ENCODE data around the gene PRR36. TPM values are rescaled to one million over a fixed set of nuclear protein-coding genes. Genes with fewer than 3 reads are reported as not detected.
"Not testable (repeated sequence)": the region's sequence is repeated elsewhere in the genome, so short reads cannot be mapped to it uniquely, and the experiment has no call there.

The PRR36 gene
- total RNA-seq, 1 donor from 2014 or later = not detected

DNA sequence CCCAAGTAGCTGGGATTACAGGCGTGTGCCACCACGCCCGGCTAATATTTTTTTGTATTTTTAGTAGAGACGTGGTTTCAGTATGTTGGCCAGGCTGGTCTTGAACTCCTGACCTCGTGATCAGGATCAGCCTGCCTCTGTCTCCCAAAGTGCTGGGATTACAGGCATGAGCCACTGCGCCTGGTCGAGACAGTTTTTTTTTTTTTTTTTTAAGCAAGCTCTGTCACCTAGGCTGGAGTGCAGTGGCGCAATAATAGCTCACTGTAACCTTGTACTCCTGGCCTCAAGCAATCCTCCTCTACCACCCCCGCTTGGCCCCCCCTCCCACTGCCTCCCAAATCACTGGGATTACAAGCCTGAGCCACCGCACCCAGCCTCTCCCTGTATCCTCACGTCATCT, 23.1 kb upstream of the PRR36 start:
- no peak for DNase-seq

DNA sequence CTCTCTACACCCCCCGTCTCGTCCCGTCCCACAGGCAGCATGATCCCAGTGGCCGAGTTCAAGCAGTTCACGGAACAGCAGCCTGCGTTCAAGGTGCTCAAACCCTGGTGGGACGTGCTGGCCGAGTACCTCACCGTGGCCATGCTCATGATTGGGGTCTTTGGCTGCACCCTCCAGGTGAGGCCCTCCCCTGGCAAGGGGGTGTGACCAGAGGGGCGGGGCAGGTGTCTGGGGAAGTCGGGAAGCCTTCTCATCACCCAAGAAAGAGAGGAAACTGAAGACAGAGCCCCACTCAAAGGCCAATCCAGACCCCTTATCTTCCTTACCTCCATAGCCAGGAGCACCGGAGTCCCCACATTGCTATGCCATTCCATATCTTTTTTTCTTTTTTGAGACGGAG, 21.4 kb upstream of the PRR36 start:
- no peak for DNase-seq

DNA sequence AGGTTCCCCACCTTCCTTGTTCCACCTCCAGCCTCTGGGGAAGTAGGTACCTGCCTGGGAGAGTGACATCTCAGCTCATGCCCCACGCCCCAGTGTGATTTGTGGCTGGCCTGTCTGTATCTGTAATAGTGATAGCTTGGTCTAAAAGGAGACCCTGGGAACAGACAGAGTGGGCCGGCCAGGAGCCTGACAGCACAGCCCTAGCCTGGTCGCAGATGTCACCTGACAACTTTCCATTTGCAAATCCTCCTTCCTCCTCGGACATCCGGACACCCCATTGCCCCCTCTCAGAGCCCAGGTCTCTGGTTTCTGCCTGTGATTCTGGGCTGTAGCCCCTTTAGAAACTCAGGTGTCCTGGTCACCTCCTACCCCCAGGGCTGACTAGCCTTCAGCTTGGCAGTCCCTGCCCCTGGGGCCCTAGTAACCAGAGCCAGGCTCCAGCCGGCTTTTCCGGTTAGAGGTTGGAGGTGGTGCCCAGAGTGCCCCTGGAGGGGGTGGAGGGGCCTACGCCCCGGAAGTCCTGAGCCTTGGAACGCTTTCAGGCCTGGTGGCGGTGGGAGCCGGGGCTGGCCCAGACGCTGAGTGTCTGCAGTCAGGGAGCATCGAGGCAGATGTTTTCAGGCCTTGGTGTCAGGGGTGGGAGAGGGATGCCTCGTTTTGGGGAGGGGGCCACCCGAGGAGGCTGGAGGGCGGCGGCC, 20.6 kb upstream of the PRR36 start:
- DNase-seq = no peak

DNA sequence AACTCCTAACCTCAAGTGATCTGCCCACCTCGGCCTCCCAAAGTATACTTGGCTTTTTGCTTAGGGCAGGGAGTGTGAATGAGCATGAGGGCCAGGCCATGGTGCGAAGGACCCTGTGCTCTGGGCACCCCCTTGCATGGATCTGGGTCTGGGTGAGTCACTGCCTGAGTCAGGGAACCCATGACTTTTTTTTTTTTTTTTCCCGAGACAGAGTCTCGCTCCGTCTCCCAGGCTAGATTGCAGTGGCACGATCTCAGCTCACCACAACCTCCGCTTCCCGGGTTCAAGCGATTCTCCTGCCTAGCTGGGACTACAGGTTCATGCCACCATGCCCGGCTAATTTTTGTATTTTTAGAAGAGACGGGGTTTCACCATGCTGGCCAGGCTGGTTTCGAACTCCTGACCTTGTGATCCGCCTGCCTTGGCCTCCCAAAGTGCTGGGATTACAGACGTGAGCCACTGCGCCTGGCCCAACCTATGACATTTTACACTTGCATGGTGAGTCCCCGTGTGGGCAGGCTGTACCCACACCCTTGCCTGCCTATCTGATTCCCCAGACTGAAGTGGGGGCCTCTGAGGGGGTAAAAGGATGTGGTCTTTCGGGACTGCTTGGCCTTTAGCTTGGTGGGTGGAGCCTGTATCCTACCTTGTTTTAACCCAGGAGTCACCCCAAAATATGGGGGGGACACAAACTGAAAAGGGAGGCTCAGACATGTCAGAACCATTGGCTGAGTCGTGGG, 19.3 kb upstream of the PRR36 start:
- DNase-seq = not testable (repeated sequence)

DNA sequence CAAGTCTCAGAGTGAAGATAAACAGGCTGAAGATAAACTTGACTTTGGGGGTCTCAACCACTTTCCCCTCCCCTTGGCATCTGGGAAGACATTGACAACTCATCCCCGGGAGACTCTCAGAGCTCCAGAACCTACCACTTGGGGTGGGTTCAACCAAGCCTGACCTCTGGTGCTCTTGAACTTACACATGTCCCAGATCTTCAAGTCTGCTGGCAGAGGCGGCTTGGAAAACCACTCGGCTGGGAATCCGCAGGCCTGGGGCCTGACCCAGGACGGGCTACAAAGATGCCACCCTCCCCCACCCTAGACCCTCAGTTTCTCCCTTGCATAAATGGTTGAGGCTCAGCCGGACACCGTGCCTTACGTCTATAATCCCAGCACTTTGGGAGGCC, 14.6 kb upstream of the PRR36 start:
- DNase-seq = no peak

GRCh38 chr19:7888145-7888825, 14.1 kb upstream of the PRR36 start, which contains the start of gene LRRC8E:
LRRC8E (plus strand) TSS chr19:7888510; CDS start chr19:7895604, 7,094 bp downstream.
- peak; percentile 52 for DNase-seq

DNA sequence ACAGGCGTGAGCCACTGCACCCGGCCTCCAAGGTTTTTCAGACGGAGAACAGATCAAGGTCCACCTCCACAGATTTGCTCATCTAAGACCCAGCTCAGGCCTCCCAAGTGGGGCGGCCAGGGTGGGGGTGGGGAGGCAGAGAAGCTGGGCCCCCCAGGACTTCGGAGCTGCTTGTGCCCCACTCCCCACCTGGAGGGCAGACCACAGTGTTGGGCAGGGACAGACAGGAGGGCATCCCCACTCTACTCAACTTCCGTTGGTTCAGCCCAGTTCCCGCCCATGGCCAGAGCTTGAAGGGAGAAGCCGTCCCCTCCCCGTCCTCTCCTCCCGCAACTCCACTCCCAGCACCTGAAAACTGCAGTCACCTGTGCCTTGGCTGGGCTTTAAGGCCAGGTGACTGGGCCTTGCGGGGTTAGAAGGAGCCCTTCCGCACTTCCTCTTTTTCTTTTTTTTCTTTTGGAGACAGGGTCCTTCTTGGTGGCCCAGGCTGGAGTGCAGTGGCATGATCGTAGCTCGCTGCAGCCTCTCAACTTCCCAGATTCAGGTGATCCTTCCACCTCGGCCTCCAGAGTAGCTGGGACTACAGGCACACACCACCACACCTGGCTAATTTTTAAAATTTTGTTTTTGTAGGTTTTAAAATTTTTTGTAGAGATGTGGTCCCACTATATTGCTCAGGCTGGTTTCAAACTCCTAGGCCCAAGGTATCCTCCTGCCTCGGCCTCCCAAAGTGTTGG, 13.4 kb upstream of the PRR36 start:
- no peak for DNase-seq

- DNase-seq = no peak
Measured at GRCh38 chr19:7885818-7886217, 11.6 kb upstream of the PRR36 start.

- DNase-seq = no peak
Measured at GRCh38 chr19:7883796-7884570, 9.8 kb upstream of the PRR36 start.

- DNase-seq = no peak
Measured at GRCh38 chr19:7883105-7883504, 8.9 kb upstream of the PRR36 start.

DNA sequence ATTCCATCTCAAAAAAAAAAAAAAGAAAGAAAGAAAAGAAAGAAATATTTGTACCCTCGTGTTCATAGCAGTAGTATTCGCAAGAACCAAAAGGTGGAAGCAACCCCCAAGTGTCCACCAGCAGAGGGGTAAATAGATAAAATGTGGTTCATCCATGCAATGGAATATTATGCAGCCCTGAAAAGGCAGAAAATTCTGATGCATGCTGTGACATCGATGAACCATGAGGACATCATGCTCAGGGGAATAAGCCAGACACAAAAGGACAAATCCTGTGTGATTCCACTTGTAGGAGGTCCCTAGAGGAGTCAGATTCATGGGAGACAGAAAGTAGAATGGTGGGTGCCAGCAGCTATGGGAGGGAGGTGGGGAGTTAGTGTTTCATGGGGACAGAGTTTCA, 7.7 kb upstream of the PRR36 start:
- no peak for DNase-seq

GRCh38 chr19:7879836-7880235, 5.6 kb upstream of the PRR36 start:
- DNase-seq = no peak

DNA sequence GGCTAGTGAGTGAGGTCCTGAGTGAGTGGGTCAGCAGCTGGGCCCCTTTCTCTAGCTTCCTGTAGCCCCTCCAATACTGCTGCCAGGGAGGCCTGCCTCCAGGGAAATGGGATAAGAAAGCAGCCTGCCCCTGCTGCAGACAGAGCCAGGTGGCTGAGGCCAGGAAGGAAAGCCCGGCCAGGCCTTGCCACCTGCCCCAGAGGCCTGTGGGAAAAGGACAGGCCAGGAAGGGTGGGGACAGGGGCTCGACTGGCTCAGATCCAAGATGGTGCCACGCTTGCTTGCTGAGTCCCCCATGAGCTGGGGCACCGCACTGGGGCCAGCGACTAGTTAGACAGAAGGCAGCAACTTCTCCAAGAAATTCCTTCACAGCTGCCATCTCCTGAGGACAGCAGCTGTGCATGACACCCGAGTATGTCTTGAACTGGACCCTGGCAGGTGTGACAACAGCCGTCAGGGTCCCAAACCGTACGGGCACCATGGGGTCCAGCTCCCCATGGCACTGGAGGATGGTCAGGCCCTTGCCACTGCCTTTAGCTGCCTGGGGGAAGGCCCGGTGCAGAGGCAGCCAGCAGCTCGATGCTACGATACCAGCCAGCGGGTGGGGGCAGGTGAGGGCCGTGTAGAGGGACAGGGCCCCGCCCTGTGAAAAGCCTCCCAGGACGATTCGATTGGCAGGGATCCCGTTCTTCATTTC, 5.1 kb upstream of the PRR36 start:
- DNase-seq = no peak

GRCh38 chr19:7877249-7877836, 3.2 kb upstream of the PRR36 start:
- DNase-seq = no peak

- no peak for DNase-seq
Measured at GRCh38 chr19:7874897-7875273, 695 bp upstream of the PRR36 start.

DNA sequence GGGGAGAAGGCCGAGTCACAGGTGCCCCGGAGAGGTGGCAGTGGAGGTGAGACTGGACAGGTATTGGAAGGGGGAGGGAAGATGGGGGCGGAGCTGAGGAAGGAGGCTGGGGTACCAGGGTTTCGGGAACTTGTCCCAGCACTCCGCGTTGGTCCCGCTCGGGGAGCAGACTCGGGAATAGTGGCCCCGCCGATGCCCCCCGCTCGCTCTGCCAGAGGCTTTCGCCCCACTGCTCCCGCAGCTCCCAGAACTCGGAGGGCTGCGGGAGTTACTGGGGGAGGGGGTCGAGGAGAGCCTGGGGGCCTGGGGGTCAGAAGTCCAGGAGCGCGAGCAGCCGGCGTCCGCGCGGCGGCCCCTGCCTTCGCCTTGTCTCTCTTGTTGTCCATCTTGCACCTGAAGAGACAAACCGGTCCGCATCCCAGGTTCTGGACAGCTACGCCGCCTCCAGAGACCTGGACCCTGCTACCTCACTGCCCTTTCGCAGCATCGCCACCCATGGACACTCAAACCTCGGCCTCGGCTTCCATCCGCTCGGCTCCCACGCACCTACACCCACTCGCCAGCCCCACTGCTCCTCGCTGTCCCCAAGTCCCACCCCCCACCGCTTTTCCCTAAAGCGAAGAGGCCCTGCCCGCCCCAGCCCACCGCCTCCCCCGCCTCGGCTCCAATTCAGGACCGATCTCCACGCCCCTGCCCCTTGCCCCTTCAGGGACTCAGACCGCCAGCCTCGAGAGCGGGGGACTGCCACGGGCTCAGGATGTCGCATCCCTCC, 700 bp downstream of the PRR36 start:
- no peak for DNase-seq

DNA sequence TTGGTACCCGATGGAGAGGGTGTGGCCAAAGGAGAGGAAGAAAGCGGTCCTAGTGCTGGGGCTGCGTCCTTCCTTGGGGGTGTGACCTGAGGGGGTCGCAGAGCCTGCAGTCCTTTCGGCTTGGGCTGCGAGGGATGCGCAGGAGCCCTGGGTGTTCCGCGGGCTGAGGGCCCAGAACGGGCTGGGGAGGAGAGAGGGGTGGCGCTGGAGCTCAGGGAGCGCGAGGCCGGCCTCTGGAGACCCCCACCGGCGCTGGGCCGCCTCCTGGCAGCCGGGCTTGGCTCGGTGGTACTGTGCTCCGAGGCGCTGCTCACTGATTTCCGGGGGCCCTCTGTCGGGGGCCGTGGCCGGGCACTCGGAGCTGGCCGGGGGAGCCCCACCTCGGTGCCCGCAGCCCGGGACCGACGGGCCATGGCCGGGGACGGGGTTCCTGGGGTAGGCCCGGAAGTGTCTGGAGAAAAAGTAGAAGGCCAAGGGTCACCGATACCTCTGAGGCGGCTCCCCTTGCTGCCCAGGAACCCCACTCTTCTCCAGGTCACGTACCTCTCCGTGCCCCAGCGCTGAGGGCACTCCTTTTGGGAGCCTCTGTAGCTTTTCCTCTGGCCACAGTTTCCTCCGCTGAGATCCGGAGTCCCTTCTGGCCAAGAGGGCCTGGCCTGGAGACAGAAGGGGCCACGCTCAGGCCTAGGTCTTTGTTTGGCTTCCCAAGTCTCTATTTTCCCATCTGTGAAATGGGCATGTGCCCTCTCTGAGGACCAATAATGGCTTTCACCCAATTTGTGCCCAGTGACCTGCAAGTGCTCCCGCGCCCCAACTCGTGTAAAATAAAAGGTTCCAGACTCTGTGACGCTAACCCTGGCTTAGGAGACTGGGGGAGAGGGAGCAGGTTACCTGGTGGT, 1.6 kb downstream of the PRR36 start:
- no peak for DNase-seq

- DNase-seq = peak; percentile 76
Measured at GRCh38 chr19:7871437-7872305, 2.5 kb downstream of the PRR36 start.

Data from dermis blood vessel endothelial cell (primary cell).